Measurements from ENCODE around the gene RYR1.
A peak's percentile ranks its signal among the peaks of the same experiment; 100 is the strongest.
"Not testable (repeated sequence)": the region's sequence is repeated elsewhere in the genome, so short reads cannot be mapped to it uniquely, and the experiment has no call there.

RYR1 gene

DNA sequence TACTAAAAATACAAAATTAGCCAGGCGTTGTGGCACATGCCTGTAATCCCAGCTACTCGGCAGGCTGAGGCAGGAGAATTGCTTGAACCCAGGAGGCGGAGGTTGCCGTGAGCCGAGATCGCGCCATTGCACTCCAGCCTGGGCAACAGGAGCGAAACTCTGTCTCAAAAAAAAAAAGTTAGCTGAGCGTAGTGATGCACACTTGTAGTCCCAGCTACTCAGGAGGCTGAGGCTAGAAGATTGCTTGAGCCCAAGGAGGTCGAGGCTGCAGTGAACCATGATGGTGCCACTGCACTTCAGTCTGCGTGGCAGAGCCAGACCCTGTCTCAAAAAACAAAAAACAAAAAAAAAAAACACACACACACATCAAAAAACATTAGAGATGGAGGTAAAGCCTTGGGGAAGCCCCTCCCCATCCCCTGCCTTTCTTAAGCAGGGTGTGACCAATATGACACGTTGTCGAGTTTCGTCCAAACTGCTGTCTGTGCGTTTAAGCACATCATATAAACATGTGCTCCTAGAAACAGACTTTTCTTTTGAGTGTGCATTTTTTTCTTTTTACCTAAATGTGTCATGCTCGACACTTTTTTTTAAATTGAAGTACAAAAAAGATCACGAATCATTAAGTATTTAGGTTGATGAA lies 6.3 kb upstream of the RYR1 start:
- not testable (repeated sequence) for DNase-seq (ENCODE audit: low read depth in 2 of 2)

DNA sequence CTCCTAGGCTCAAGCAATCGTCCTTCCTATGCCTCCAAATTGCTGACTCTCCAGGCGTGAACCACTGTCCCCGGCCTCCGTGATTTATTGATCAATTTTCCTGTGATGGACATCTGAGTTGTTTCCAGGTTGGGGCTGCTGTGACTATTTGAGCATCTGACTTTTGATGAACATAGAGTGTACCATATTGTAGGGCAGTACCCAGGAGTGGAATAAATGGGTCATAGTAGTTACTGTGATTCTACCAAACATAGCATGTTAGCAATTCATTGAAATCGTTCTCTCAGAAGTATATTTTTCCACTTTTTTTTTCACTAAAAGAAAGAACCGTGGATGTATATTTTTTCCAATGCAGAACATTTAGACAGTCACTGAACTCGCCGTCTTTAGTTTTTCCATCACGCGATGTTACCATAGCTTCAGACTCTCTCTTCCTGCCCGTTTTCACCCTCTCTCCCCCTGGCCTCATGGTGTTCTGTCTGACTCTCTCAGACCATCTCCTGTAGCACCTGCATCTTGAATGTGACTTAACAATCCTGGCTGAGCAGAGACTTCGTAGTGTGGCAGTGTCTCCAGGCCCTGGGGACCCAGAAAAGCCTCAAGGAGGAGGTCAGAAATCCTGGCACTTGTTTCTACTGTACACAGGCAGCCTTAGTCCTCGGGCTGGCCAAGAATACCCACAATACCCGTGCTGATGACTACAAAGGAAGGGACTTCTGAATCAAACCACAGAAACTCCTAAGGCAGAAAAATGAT lies 4.3 kb upstream of the RYR1 start:
- no peak for DNase-seq (ENCODE audit: low read depth in 2 of 2)

- DNase-seq (ENCODE audit: low read depth in 2 of 2): no peak
Observed at GRCh38 chr19:38429811-38430156, 3.7 kb upstream of the RYR1 start.

DNA sequence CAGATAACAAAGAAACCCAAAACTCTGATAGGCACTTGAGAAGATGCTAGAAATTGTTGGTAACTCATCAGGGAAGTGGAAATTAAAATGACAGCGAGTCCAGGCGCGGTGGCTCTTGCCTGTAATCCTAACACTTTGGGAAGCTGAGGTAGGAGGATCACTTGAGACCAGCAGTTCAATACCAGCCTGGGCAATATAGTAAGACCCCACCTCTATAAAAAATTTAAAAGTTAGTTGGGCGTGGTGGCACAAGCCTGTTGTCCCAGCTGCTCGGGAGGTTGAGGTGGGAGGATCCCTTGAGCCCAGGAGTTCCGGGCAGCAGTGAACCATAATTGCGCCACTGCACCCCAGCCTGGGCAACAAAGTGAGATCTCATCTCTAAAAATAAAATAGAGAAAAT lies 2.6 kb upstream of the RYR1 start:
- no peak for DNase-seq (ENCODE audit: low read depth in 2 of 2)

- no peak for DNase-seq (ENCODE audit: low read depth in 2 of 2)
Observed at GRCh38 chr19:38434549-38435051, 1.1 kb downstream of the RYR1 start.

DNA sequence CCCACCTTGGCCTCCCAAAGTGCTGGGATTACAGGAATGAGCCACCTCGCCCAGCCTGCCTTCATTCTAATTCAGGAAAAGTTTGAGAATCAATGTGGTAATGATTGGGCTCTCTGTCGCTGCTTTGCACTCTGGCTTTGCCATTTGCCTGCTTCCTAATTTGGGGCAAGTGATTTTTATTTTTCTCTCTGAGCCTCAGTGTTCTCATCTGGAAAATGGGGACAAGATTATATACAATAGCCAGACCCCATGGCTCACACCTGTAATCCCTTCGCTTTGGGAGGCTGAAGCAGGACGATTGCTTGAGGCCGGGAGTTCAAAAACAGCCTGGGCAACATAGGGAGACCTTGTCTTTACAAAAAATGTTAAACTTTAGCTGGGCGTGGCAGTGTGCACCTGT lies 3.8 kb downstream of the RYR1 start:
- no peak for DNase-seq (ENCODE audit: low read depth in 2 of 2)

DNA sequence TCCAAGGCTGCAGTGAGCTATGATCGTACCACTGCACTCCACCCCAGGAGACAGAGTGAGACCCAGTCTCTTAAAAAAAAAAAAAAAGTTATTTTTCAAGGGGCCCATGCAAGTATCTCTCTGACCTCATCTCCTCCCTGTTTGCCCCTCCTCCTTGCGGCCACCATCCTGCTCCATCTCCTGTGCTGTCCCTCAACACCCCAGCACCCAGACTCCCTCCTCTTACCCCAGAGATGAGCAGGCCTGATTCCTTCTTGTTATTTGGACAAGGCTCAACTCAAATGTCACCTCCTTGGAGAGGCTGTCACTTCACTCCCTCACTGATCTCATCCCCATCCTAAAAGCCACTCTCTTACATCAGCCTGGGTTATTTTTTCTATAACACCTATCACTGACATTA lies 4.4 kb downstream of the RYR1 start:
- no peak for DNase-seq (ENCODE audit: low read depth in 2 of 2)

DNA sequence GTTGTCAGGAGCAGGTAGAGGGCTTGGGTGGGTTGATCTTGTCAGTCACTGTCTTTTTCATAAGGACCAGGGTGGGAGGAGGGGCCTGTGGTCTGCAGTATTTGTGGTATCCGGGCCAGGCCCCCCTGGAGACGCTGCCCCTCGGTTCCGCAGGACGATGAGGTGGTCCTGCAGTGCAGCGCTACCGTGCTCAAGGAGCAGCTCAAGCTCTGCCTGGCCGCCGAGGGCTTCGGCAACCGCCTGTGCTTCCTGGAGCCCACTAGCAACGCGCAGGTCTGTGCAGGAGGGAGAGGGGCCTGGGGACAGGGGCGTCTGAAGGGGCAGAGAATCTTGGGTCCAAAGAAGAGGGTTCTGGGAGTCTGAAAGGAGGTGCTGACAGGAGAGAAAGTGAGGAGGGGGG lies 7.1 kb downstream of the RYR1 start:
- no peak for DNase-seq (ENCODE audit: low read depth in 2 of 2)

GRCh38 chr19:38441657-38442348 lies 8.3 kb downstream of the RYR1 start:
- no peak for DNase-seq (ENCODE audit: low read depth in 2 of 2)

DNA sequence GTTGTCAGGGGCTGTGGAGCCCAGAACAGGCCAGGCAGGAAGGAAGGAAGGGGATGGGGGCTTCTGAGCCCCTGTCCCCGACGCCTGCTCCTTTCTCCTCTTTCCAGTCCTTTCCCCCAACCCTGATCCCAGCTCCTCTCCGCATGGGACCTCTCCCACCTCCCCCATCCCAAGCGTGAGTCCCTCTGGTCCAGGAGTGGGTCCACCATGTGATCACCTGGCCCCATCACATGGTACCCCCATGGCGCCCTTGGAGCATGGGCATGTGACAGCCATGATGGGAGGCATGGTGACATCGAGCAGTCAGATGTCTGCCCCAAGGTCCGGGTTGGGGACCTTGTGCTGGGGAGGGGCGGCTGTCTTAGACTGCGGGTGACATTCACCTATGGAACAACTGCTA lies 9.2 kb downstream of the RYR1 start:
- no peak for DNase-seq (ENCODE audit: low read depth in 2 of 2)

GRCh38 chr19:38443458-38443999 lies 10.0 kb downstream of the RYR1 start:
- DNase-seq (ENCODE audit: low read depth in 2 of 2): no peak

DNA sequence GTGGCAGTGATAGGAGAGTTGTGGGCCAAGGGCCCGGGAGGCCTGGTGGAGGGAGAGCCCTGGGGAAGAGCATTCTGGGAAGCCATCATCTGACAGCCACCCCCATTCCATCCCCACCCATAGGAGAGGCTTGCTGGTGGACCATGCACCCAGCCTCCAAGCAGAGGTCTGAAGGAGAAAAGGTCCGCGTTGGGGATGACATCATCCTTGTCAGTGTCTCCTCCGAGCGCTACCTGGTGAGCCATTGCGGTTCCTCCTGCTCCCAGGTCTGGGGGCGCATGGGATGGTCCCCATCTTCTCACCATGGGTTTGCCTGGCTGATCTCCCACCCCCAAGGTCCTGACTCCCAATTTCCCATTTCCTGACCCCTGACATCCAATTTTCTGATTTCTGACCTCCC lies 10.5 kb downstream of the RYR1 start:
- DNase-seq (ENCODE audit: low read depth in 2 of 2): no peak

- no peak for DNase-seq (ENCODE audit: low read depth in 2 of 2)
Observed at GRCh38 chr19:38445362-38445761, 11.9 kb downstream of the RYR1 start.

DNA sequence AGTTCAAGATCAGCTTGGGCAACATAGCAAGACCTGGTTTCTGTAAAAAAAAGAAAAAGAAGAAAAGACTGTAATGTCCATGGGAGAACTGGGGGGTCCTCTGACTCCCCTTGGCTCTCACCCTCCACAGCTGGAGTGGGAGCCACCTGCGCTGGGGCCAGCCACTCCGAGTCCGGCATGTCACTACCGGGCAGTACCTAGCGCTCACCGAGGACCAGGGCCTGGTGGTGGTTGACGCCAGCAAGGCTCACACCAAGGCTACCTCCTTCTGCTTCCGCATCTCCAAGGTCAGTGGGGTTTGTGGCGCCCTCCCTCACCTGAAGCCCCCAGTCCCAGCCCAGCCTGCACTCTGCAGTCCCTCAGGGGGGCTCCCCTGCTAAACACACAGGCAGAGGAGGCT lies 14.7 kb downstream of the RYR1 start:
- no peak for DNase-seq (ENCODE audit: low read depth in 2 of 2)

DNA sequence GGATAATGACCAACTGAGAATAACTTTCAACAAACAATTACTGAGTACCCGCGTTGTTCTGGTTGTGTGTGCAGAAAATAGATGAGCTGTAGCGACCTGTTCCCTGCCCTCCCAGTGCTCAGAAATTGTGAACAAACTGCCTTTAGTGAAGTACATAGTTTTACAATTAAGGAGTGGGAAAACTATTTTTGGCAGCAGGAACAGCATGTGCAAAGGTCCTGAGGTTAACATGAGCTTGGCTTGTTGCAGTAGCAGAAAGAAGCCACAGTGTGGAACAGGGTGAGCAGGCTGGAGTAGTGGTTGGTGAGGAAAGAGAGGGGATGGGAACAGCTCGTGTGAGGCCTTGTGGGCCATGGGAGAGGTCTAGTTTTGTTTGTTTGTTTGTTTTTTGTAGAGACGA lies 16.0 kb downstream of the RYR1 start:
- no peak for DNase-seq (ENCODE audit: low read depth in 2 of 2)

DNA sequence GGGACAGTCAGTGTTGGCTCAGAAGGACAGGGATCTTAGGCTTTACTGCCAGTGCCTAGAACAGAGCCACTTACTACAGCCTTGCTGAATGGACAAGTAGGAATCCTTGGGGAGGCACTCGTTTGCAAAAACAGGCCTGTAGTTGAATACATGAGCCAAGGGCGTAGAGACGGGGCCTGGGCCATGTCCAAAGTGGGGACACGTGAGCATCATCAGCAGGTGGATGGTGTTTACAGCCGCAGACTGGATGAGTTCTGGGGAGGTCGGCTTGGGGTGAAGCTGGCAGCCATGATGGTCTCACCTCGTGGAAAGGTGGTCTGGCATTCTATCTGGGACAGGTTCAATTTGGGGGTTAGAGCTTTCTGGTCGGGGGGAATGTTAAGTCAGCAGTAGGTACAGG lies 17.5 kb downstream of the RYR1 start:
- no peak for DNase-seq (ENCODE audit: low read depth in 2 of 2)

DNA sequence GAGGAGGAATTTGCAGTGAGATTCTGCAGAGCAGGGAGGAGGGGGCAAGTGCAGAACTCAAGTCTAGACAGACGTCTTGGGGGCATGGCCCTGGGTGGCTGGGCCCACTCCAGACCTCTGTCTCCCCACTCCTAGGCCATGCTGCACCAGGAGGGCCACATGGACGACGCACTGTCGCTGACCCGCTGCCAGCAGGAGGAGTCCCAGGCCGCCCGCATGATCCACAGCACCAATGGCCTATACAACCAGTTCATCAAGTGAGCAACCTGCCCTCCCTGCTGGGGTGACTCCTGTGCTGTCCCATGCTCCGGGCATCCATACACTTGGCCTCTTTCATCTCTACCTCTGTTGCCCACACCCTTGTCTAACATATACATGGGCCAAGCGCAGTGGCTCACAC lies 18.1 kb downstream of the RYR1 start:
- no peak for DNase-seq (ENCODE audit: low read depth in 2 of 2)

- DNase-seq (ENCODE audit: low read depth in 2 of 2): peak in 1 of 2 donors; percentile 8
Observed at GRCh38 chr19:38452430-38453366, 19.2 kb downstream of the RYR1 start.

DNA sequence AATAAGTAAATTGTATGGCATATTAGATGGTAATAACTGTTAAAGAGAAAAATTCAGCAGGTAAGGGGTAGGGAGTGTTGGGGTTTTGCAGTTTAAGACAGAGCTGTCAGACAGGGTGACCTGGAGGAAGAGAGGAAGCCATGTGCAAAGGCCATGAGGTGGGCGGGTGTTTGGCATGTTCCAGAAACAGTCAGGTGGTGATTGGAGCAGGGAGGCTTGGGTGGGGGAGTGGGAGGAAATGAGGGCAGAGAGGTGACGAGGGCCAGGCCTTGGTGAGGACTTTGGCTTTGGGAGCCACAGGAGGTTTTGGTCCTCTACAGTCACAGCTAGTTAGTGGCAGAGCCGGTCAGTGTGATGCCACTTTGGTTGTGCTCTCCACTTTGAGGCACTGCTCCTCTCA lies 20.1 kb downstream of the RYR1 start:
- no peak for DNase-seq (ENCODE audit: low read depth in 2 of 2)

GRCh38 chr19:38455031-38455430 lies 21.5 kb downstream of the RYR1 start:
- no peak for DNase-seq (ENCODE audit: low read depth in 2 of 2)

DNA sequence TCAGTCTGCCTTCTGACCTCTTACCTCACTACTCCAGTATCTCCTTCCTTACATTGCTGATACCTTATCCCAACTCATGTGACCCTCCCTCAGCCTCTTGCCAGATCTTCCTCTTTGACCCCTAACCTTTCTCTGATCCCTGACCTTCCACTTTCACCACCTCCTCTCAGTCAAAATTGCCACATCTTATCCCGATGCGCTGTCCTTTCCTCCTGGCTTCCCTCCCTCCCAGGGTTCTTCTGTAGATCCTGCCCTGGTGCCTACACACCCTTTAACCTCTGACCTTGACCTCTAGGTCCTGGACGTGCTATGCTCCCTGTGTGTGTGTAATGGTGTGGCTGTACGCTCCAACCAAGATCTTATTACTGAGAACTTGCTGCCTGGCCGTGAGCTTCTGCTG lies 23.7 kb downstream of the RYR1 start:
- DNase-seq (ENCODE audit: low read depth in 2 of 2): no peak

All from stimulated activated CD8-positive, alpha-beta memory T cell treated with anti-CD3 and anti-CD28 coated beads, Interleukin-2, amount 100 ng/mL, for 48 hours (primary cell).